A673 (cell line): ENCODE measurements around the gene ADAP2. TPM values are rescaled to one million over a fixed set of nuclear protein-coding genes. Genes with fewer than 3 reads are reported as not detected.

Source experiments
- BruUV-seq: library from RNA; stranded (reverse); fragments of 400-500 nt; replicated peaks from 2 replicates; lab custom pipeline; 2021; lab: Mats Ljungman, UMichigan
- CTCF ChIA-PET: fragments of 300-600 bp; sonication (Branson Sonifier 250); formaldehyde crosslinking; loops from one replicate; lab custom pipeline; 2022; ENCODE audit warnings: antibody characterized with exemption; lab: Charles Lee
- POLR2A ChIA-PET: fragments of 300-600 bp; sonication (Branson Sonifier 250); formaldehyde crosslinking; loops from one replicate; lab custom pipeline; 2022; ENCODE audit warnings: antibody characterized with exemption; ENCODE audit not compliant: low non-redundant PET; lab: Charles Lee
- DNase-seq: peaks from one replicate; pipeline ENCODE4 v3.0.0-alpha.2; 2015; ENCODE audit warnings: low spot score
- H3K27ac ChIP-seq: fragments of 200-600 bp; sonication (generic); 2 replicates; pipeline ENCODE4 v1.5.1; 2016; ENCODE audit warnings: mixed run types, low read depth, mild to moderate bottlenecking, mixed read lengths, antibody characterized with exemption, low read length; ENCODE audit not compliant: poor library complexity, severe bottlenecking
- H3K27me3 ChIP-seq: fragments of 200-600 bp; sonication (generic); replicated peaks from 2 replicates; pipeline ENCODE4 v1.6.1; 2017; ENCODE audit warnings: mixed run types, low read depth, mild to moderate bottlenecking, mixed read lengths, antibody characterized with exemption, low read length; ENCODE audit not compliant: insufficient read depth, poor library complexity
- H3K36me3 ChIP-seq: fragments of 200-600 bp; sonication (generic); 2 replicates; pipeline ENCODE4 v1.6.1; 2016; ENCODE audit warnings: mixed run types, mild to moderate bottlenecking, mixed read lengths, antibody characterized with exemption, low read length; ENCODE audit not compliant: insufficient read depth, poor library complexity, severe bottlenecking
- H3K4me1 ChIP-seq: fragments of 200-600 bp; sonication (generic); 2 replicates; pipeline ENCODE4 v1.6.1; 2017; ENCODE audit warnings: mixed run types, mild to moderate bottlenecking, mixed read lengths, antibody characterized with exemption, low read length; ENCODE audit not compliant: insufficient read depth, poor library complexity, severe bottlenecking
- H3K4me3 ChIP-seq: fragments of 200-600 bp; sonication (generic); 2 replicates; pipeline ENCODE4 v1.5.1; 2016; ENCODE audit warnings: low read depth, mixed run types, mild to moderate bottlenecking, mixed read lengths, low read length; ENCODE audit not compliant: poor library complexity, severe bottlenecking
- H3K9me3 ChIP-seq: fragments of 200-600 bp; sonication (generic); 2 replicates; pipeline ENCODE4 v1.6.1; 2016; ENCODE audit warnings: mixed run types, low read depth, mild to moderate bottlenecking, mixed read lengths, antibody characterized with exemption, low read length; ENCODE audit not compliant: poor library complexity, severe bottlenecking
- EZH2 ChIP-seq: fragments of 200-600 bp; sonication (generic); IDR thresholded peaks from 2 replicates; pipeline ENCODE4 v1.6.1; 2017; ENCODE audit warnings: borderline replicate concordance, low read depth, mild to moderate bottlenecking, mixed read lengths, antibody characterized with exemption, low read length; ENCODE audit not compliant: poor library complexity, severe bottlenecking
- intact Hi-C: fragments of 100-400 bp; cut with micrococcal nuclease; formaldehyde crosslinking; loops from one replicate; pipeline ENCODE4 v1.10.0; 2022; ENCODE audit not compliant: unreplicated experiment
- total RNA-seq: library from RNA; stranded (reverse); gene quantifications from 2 replicates; pipeline ENCODE4 v1.2.3, GENCODE V29; 2021
- TF ChIP-seq, protein P1 (sequence below): fragments of 300-800, 200-600 bp; sonication (generic); conservative IDR thresholded peaks from 2 replicates; pipeline ENCODE4 v1.5.1; 2017; ENCODE audit warnings: low read depth, mild to moderate bottlenecking, antibody characterized with exemption, low read length, moderate library complexity, mixed read lengths

The ADAP2 gene
- total RNA-seq, 1 experiment from 2014 or later = not detected

DNA sequence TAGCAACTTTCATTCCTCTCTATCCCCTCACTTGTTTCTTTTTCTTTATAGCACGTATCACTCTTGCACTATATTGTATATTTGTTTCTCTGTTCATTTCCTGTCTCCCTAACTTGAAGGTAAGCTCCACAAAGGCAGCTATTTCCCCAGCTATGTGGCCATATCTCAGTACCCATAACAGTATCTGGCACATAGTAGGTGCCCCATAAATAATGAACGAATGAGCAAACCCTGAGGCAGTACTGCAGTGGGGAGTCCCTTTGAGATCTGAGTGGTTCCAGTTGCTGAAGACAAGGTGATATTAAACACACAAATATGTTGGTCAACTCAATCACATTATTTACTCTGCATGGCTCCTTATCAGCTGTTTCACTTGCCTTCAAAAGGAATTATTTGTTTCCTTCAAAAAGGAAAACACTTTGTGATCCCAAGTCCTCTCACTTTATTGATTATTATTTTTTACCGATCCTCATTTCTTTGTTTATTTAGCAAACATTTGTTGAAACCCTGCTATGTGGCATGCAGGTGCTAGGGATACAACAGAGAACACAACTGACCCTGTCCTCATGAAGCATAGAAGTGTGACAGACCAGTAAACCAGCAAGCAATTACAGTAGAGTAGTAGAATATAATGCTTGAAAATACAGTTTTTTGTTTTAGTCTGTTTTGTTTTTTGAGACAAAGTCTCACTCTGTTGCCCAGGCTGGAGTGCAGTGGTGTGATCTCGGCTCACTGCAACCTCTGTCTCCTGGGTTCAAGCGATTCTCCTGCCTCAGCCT lies 5.7 kb upstream of the ADAP2 start:
- no peak for TF ChIP-seq EZH2
- TF ChIP-seq, protein P1, sequence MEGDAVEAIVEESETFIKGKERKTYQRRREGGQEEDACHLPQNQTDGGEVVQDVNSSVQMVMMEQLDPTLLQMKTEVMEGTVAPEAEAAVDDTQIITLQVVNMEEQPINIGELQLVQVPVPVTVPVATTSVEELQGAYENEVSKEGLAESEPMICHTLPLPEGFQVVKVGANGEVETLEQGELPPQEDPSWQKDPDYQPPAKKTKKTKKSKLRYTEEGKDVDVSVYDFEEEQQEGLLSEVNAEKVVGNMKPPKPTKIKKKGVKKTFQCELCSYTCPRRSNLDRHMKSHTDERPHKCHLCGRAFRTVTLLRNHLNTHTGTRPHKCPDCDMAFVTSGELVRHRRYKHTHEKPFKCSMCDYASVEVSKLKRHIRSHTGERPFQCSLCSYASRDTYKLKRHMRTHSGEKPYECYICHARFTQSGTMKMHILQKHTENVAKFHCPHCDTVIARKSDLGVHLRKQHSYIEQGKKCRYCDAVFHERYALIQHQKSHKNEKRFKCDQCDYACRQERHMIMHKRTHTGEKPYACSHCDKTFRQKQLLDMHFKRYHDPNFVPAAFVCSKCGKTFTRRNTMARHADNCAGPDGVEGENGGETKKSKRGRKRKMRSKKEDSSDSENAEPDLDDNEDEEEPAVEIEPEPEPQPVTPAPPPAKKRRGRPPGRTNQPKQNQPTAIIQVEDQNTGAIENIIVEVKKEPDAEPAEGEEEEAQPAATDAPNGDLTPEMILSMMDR = no peak
- H3K9me3 ChIP-seq = no peaks in the 10 kb centered on the region
- H3K4me1 ChIP-seq = no peaks in the 10 kb centered on the region
- ChIA-PET POLR2A (no interaction called here), CTCF (no interaction called here)
- H3K4me3 ChIP-seq = no peak overlapping the region
- BruUV-seq = no TSS peak
- peaks cover 8% of the 10 kb centered on the region for H3K27me3 ChIP-seq
- DNase-seq = no peak
- H3K27ac ChIP-seq = no peak overlapping the region
- intact Hi-C loops = no loop called here
- no peaks in the 10 kb centered on the region for H3K36me3 ChIP-seq

DNA sequence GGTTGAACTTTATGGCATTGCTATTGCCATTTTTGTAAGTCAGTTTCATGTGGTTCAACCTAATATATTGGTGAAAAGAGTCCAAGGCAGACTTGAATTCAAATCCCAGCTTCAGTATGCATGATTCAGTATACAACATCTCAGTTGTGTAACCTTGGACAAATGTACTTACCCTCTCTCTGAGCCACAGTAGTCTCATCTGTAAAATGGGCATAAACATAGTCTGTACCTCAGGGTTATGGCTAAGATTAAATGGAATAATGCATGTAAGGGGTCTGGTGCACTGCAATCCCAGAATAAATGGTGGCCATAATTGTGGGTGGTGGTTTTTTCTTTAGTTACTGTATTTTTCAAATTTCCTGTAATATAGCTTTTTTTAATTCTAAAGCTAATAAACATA lies 4.7 kb upstream of the ADAP2 start:
- Histone ChIP-seq H3K36me3 (no peaks in the 10 kb centered on the region), H3K4me1 (no peaks in the 10 kb centered on the region), H3K27ac (no peak overlapping the region), H3K27me3 (peaks cover 18% of the 10 kb centered on the region), H3K4me3 (no peak overlapping the region), H3K9me3 (no peaks in the 10 kb centered on the region)
- DNase-seq = no peak
- ChIA-PET POLR2A (no interaction called here), CTCF (no interaction called here)
- intact Hi-C loops = no loop called here
- TF ChIP-seq, protein P1 = no peak
- TF ChIP-seq EZH2 = no peak
- BruUV-seq = no TSS peak

DNA sequence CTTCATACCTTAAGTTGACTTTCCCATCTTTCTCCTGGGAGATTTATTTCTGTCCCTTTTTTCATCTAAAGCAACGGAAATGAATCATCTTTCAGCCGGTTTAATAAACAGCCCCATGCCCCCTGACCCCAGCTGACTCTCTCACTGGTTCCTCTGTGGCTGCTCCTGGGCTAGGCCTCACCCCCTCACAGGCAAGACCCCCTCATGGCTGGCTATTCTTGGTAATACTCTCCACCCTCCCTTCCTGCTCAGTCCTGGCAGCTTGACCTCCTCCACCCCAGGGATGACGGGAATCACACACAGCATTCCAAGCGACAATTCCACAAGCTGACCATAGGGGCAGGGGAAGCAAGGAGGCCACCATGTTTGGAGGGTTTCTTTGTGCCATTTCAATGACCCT lies 1.5 kb upstream of the ADAP2 start:
- H3K4me3 ChIP-seq = no peak overlapping the region
- no peak for DNase-seq
- H3K4me1 ChIP-seq = no peaks in the 10 kb centered on the region
- BruUV-seq = no TSS peak
- TF ChIP-seq, protein P1 = no peak
- TF ChIP-seq EZH2 = no peak
- peaks cover 37% of the 10 kb centered on the region for H3K27me3 ChIP-seq
- CTCF ChIA-PET = no interaction called here
- intact Hi-C loops = no loop called here
- POLR2A ChIA-PET = no interaction called here
- no peak overlapping the region for H3K27ac ChIP-seq
- no peaks in the 10 kb centered on the region for H3K9me3 ChIP-seq
- H3K36me3 ChIP-seq = no peaks in the 10 kb centered on the region
